ENCODE measurements around the gene UBE2L5. TPM values are rescaled to one million over a fixed set of nuclear protein-coding genes. Genes with fewer than 3 reads are reported as not detected.

The UBE2L5 gene
- 0.46 TPM for polyA plus RNA-seq (2013, experiment 1 of 2; ENCODE audit: insufficient read length)
- polyA plus RNA-seq (2013, experiment 2 of 2; ENCODE audit: insufficient read length): 0.50 TPM

GRCh38 chr13:30422054-30422839, at the start of gene UBE2L5:
Gene UBE2L5 (plus strand): TSS chr13:30422493. CDS start chr13:30427991, 5,498 bp downstream.
- peak; percentile 76 for DNase-seq

DNA sequence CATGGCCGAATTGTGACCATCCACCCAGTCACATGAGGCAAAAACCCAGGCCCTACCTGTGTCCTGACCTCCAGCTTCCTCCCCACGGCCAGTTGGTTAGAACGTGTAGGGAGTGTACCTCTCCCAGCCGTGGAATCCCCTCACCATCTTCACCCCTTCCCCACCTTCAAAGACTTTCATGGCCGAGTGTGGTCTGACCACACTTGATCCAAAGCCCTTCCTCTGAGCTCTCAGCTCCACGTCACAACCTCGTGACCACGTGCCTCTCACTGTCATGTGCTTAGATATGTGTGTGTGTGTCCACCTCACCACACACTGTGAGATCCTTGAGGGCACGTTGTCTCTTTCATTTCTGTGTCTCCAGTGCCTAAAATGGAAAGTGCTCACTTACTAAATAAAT, 48.6 kb upstream of the UBE2L5 start:
- DNase-seq: no peak

- DNase-seq: no peak
Measured at GRCh38 chr13:30375265-30375835, 46.9 kb upstream of the UBE2L5 start.

GRCh38 chr13:30376426-30377311, 45.6 kb upstream of the UBE2L5 start:
- DNase-seq: no peak

DNA sequence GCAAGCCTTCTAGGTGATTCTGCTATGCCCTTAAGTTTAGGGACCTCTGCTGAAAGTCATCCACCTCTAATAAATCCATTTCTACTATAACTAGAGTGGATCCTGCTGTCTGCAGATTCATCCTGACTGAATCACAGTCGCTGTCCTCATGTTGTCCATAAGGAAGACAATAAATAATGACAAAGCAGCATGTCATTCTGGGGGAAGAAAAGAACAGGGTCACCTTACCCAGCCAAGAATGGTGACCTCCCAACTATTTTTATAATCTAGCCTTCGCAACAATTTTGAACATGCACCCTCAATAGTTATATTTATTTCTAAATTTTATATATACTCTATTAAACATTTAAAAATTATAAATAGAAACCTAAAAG, 45.0 kb upstream of the UBE2L5 start:
- no peak for DNase-seq

- DNase-seq: no peak
Measured at GRCh38 chr13:30378191-30378590, 44.1 kb upstream of the UBE2L5 start.

- no peak for DNase-seq
Measured at GRCh38 chr13:30381049-30381448, 41.2 kb upstream of the UBE2L5 start.

- DNase-seq: no peak
Measured at GRCh38 chr13:30382836-30383525, 39.3 kb upstream of the UBE2L5 start.

DNA sequence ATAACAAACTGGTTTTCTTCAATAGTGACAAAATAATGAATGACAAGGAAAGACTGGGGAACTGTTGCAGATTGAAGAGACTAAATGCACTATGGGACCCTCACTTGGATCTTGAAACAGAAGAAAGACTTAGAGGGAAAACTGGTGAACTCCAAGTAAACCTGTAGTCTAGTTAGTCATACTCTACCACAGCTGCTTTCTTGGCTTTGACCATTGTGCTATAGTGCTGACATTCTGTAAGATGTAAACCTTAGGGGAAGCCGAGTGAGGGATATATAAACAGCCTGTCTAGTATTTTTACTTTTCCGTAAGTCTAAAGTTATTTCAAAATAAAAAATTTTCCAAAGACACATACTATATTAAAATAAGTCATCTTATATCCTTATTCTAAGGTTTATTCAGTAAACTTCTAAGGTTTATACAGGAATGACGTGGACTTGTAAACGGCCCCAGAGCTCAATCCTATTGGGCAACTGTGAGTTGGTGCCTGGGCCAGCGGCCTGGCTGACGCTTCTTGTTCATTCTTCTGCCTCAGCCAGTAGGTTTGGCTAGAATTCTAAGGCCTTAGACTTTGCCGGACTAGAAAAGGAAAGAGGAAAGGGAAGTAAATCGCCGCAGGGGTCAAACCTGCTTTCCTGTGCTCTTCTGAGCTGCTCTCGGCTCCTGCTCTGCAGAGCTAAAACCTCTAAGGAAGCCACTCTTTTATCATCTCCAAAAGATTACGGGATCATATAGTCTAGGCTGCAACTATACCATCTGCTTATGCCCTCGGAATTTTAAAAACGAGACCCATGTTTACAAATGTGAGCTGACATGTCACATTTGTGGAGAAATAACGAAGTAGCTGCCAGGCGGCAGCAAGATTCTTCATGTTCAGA, 33.6 kb upstream of the UBE2L5 start:
- peak; percentile 24 for DNase-seq

DNA sequence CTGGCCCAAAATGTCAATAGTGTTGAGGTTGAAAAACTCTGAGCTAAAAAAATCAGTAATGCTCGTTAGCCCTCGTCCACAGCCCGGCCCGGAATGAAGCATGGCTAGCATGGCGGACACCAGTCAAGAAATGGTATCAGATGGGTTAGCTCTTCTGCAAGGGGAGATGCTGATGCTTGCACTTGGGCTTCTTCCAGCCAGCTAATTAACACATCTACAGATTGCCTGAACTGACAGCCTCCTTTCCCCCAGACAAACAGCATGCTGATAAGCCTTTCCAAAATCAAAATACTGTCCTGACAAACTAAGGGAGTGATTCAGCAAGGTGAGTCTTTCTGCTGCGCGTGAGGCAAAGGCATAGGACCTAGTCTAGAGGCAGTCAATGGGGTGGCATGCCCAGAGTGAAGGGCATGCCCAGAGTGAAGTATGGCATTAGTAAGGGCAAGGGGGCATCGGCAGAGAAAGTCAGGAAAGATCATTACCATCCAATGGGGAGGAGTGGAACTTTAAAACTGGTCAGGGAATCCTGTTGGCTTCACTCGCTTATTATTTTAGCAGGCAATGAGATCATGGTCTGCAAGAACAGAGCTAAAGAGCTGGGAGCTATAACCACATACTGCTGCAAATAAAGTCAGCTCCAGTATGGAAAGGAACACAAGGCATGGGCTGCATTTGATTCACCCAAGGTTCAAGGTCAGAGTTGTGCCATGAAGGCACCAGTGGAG, 30.2 kb upstream of the UBE2L5 start:
- DNase-seq: no peak

GRCh38 chr13:30392681-30393045, 29.6 kb upstream of the UBE2L5 start:
- no peak for DNase-seq

DNA sequence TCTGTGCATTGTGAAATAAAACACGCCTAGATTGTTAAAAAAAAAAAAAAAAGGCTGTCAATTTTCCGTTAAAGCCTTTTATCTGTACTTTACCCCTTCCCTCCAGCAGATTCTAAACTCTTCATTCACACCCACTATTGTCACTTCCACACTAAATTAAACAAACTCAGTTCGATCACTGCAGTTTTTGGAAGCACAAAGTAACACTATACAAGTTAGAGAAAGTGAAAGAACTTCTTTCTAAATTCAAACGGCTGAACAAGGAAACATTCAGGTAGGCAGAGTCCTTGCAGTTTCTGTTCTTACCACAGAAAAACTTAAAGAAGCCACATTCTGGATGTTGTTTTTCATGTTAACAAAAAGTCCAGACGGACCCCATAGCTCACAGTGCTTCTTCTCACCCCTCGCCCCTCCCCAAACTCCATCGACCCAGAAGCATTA, 27.5 kb upstream of the UBE2L5 start:
- no peak for DNase-seq

GRCh38 chr13:30395192-30396158, 26.8 kb upstream of the UBE2L5 start:
- peak; percentile 90 for DNase-seq

- DNase-seq: no peak
Measured at GRCh38 chr13:30396434-30397075, 25.7 kb upstream of the UBE2L5 start.

- DNase-seq: no peak
Measured at GRCh38 chr13:30398601-30399072, 23.7 kb upstream of the UBE2L5 start.

DNA sequence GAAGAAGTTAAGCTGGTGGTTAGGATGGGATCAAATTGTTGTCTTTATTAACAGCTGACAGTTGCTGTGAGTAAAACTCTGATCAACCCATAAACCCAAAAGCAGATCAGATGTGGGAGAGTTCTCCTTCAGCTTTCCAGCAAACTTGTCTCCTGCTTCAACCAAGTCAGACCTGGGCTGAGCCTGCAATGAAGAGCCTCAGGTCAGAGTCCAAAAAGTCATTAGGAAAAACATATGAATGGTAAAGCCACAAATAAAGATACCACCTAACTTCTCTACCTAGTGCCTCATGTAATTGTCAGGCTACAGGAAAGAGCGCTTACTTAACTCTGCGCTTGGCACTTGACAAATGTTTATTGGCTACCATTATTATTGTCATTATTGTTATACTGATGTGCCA, 21.9 kb upstream of the UBE2L5 start:
- DNase-seq: no peak

DNA sequence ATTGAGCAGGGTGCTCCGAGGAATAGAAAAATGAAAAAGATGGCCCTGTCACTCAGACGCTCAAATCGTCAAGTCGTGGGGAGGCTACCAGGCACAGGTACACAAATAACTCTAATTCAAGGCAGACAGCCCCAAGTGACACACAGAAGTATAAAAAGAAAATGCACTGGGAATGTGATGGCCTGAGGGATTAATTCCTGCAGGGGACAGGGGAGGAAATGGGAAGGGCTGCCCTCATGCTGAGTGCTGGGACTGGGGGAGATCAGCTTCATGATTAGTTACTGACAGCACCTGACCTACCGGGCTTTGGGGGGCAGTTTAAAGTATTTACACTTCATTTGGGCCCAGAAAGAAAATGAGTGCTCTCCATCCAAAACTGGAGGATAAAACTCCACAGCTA, 20.9 kb upstream of the UBE2L5 start:
- no peak for DNase-seq

- no peak for DNase-seq
Measured at GRCh38 chr13:30403456-30403855, 18.8 kb upstream of the UBE2L5 start.

GRCh38 chr13:30404207-30404606, 18.1 kb upstream of the UBE2L5 start:
- no peak for DNase-seq

All from fibroblast of skin of abdomen (primary cell).